ENCODE data around the gene RANBP9. TPM values are rescaled to one million over a fixed set of nuclear protein-coding genes. Genes with fewer than 3 reads are reported as not detected.

Gene RANBP9
- total RNA-seq, 2 donors from 2014 or later: 28.4 TPM

DNA sequence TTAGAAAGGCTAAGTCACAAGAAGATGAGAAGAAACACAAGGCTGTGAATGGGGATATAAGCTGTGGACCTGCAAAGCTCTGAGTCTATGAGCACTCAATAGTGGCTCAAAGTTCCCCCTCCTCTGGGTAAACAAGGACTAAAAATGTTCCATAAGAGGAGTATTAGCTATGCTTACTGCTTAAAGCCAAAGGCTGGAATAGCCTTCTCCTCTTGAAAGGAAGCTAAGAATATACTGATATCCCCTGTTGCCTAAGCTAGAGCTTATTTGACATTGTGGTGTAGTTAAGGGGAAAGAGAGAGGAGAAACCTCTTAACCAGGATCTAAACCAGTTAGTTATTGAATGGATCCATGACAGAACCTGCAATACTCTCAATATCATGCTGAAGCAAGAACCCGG lies 50.7 kb downstream of the RANBP9 start:
- DNase-seq (ENCODE audit: low spot score): no peak
- TF ChIP-seq, protein P1, sequence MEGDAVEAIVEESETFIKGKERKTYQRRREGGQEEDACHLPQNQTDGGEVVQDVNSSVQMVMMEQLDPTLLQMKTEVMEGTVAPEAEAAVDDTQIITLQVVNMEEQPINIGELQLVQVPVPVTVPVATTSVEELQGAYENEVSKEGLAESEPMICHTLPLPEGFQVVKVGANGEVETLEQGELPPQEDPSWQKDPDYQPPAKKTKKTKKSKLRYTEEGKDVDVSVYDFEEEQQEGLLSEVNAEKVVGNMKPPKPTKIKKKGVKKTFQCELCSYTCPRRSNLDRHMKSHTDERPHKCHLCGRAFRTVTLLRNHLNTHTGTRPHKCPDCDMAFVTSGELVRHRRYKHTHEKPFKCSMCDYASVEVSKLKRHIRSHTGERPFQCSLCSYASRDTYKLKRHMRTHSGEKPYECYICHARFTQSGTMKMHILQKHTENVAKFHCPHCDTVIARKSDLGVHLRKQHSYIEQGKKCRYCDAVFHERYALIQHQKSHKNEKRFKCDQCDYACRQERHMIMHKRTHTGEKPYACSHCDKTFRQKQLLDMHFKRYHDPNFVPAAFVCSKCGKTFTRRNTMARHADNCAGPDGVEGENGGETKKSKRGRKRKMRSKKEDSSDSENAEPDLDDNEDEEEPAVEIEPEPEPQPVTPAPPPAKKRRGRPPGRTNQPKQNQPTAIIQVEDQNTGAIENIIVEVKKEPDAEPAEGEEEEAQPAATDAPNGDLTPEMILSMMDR (IDR thresholded peaks at IDR 0.05): no peak
- peaks cover 4% of the 10 kb centered on the region for H3K36me3 ChIP-seq
- H3K27ac ChIP-seq: no peak overlapping the region
- peaks cover 0 to 26% of the 10 kb centered on the region in 2 donors for H3K4me1 ChIP-seq
- H3K9me3 ChIP-seq: no peaks in the 10 kb centered on the region
- no peaks in the 10 kb centered on the region for H3K27me3 ChIP-seq
- H3K4me3 ChIP-seq: no peak overlapping the region

DNA sequence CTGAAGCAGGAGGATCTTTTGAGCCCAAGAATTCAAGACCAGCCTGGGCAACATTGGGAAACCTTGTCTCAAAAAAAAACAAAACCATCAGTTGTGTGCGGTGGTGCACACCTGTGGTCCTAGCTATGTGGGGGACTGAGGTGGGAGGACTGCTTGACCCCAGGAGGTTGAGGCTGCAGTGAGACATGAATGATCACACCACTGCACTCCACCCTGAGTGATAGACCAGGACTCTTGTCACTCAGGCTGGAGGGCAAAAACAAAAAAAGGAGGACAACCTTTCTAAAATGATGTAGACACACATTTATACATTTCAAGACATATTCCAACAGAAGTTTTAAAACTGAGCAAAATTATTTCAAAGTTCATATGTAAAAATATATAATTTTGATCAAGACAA lies 51.4 kb downstream of the RANBP9 start:
- no peak for DNase-seq (ENCODE audit: low spot score)
- Histone ChIP-seq H3K27me3 (no peaks in the 10 kb centered on the region), H3K9me3 (no peaks in the 10 kb centered on the region), H3K4me3 (no peak overlapping the region), H3K36me3 (peaks cover 4% of the 10 kb centered on the region), H3K4me1 (peaks cover 0 to 22% of the 10 kb centered on the region in 2 donors), H3K27ac (no peak overlapping the region)
- TF ChIP-seq, protein P1 (IDR thresholded peaks at IDR 0.05): no peak

DNA sequence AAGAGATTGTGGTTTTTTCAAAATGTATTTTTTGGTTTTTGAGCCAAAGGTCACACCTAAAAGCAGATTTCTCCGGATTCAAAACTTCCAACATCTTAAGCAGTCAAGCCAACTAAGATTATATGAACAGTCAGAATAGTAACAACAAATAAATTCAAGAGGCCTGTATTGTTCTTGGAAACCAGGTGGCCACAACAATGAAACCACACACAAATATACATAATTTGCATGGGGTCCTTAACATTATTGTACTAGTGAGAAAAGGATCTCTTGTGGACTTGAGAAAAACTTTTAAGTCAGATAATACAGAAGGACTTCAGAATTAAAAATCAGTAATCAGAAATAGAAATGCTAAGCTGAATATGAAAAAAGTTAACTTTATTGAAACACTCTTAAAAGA lies 55.9 kb downstream of the RANBP9 start:
- no peak for DNase-seq (ENCODE audit: low spot score)
- TF ChIP-seq, protein P1 (IDR thresholded peaks at IDR 0.05): no peak
- no peaks in the 10 kb centered on the region for H3K9me3 ChIP-seq

DNA sequence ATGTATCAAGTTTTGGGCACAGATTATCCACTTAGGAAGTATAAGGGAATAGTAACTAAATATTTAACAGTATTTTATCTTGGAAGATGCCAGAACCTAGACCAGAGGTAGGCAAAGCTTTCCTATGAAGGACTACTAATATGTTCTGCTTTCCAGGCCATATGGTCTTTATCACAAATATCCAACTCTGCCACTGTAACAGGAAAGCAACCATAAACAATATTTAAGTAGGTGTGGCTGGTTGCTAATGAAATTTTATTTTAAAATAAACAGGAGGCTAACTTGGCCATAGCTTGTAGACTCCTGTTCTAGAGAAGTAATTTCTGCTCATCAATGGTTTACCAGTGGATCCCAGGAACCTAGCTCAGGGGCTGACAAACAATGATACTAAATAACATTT lies 57.1 kb downstream of the RANBP9 start:
- Histone ChIP-seq H3K9me3 (no peaks in the 10 kb centered on the region), H3K27me3 (no peaks in the 10 kb centered on the region), H3K4me3 (no peak overlapping the region), H3K4me1 (peaks cover 0 to 6% of the 10 kb centered on the region in 2 donors), H3K36me3 (peaks cover 4% of the 10 kb centered on the region), H3K27ac (no peak overlapping the region)
- TF ChIP-seq, protein P1 (IDR thresholded peaks at IDR 0.05): no peak
- DNase-seq (ENCODE audit: low spot score): no peak

More for the DNA sequence above, 55.9 kb downstream of the RANBP9 start:
- Histone ChIP-seq H3K4me1 (peaks cover 0 to 12% of the 10 kb centered on the region in 2 donors), H3K27me3 (no peaks in the 10 kb centered on the region), H3K4me3 (no peak overlapping the region), H3K27ac (no peak overlapping the region), H3K36me3 (peaks cover 4% of the 10 kb centered on the region)

DNA sequence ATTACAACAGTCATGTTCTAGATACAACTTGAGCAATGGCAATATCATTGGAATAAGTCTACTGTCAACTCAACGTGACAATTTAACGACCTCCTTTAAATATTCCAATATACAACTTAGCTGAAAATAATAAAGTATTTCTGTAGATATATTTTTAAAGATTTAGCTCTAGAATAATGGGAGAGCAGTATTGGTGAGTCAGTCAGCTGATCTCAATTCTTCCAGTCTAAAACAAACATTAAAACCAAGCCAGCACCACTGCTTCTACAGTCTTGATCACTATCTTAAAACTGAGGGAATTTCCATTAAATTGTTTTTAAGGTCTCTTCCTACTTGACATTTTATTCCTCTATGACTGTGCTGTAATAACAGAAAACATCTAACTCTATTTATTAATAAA lies 58.3 kb downstream of the RANBP9 start:
- Histone ChIP-seq H3K4me3 (no peak overlapping the region), H3K4me1 (no peaks in the 10 kb centered on the region), H3K36me3 (peaks cover 4% of the 10 kb centered on the region), H3K27me3 (no peaks in the 10 kb centered on the region), H3K9me3 (no peaks in the 10 kb centered on the region), H3K27ac (no peak overlapping the region)
- DNase-seq (ENCODE audit: low spot score): no peak
- TF ChIP-seq, protein P1 (IDR thresholded peaks at IDR 0.05): no peak

DNA sequence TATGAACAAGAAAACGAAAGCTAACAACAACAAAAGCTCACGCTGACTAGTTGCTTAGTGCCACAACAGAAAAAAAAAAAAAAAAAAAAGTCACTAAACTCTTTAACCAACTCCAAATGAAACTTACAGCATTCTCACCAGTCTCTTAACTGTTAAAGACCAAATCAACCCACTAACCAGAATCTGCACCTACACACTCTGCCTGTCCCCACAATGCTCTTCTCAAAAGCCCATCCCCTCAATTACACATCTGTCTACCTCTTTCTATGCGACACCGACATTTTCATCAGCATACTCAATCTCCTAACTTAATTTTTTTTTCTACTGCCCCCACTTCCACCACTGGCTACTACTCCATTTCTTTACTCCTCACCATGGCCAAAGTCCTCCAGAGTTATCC lies 62.2 kb downstream of the RANBP9 start:
- TF ChIP-seq, protein P1 (IDR thresholded peaks at IDR 0.05): no peak
- no peaks in the 10 kb centered on the region for H3K9me3 ChIP-seq
- H3K27me3 ChIP-seq: no peaks in the 10 kb centered on the region
- no peak for DNase-seq (ENCODE audit: low spot score)
- no peaks in the 10 kb centered on the region for H3K36me3 ChIP-seq
- no peak overlapping the region for H3K4me3 ChIP-seq
- H3K4me1 ChIP-seq: no peaks in the 10 kb centered on the region
- no peak overlapping the region for H3K27ac ChIP-seq
